SU-DHL-6 (cell line): ENCODE measurements around the gene ANKRD27.

Experiments
- CTCF ChIP-seq: fragments of 200-600 bp; sonication (generic); IDR thresholded peaks from one replicate; pipeline ENCODE4 v1.5.1; 2017; ENCODE audit warnings: antibody characterized with exemption, mild to moderate bottlenecking, low read length, moderate library complexity; ENCODE audit not compliant: insufficient read depth, poor library complexity, severe bottlenecking
- EZH2phosphoT487 ChIP-seq: fragments of 200-600 bp; sonication (generic), shearing (Covaris generic); conservative IDR thresholded peaks from 2 replicates; pipeline ENCODE4 v1.6.1; 2018; ENCODE audit warnings: mild to moderate bottlenecking, antibody characterized with exemption, low read length, moderate library complexity, mixed read lengths

- no peak for TF ChIP-seq CTCF
- no peak for TF ChIP-seq EZH2phosphoT487
Observed at GRCh38 chr19:32613008-32613407, 62.0 kb downstream of the ANKRD27 start.
